H1 (cell line): ENCODE measurements around the gene ZFYVE21. TPM values are rescaled to one million over a fixed set of nuclear protein-coding genes. Genes with fewer than 3 reads are reported as not detected.

Source experiments
- CTCF ChIA-PET: fragments of 300-600 bp; sonication (Branson Sonifier 250); formaldehyde crosslinking; loops from one replicate; lab custom pipeline; 2021; ENCODE audit not compliant: partially characterized antibody; lab: Charles Lee
- POLR2A ChIA-PET: fragments of 300-600 bp; sonication (Branson Sonifier 250); formaldehyde crosslinking; loops from one replicate; lab custom pipeline; 2021; ENCODE audit warnings: inconsistent platforms; ENCODE audit not compliant: partially characterized antibody; lab: Charles Lee
- DNase-seq, 2 experiments: peaks; one replicate each; pipeline versions ENCODE4 v3.0.0 to v3.0.0-alpha.2; 2010 to 2022; ENCODE audit warnings: low spot score in 2 of 2, low read depth in 1 of 2, mixed read lengths in 1 of 2
- FAIRE-seq: peaks from 2 replicates; lab custom pipeline; 2011; peaks lifted over from hg19 to GRCh38; lab: Jason Lieb, UNC
- H2AFZ ChIP-seq: 2 replicates; pipeline ENCODE4 v1.8.1; 2012; ENCODE audit warnings: low read length, inconsistent platforms
- H2AK5ac ChIP-seq: 2 replicates; pipeline ENCODE4 v1.6.1; 2013; ENCODE audit warnings: low read depth, low read length
- H2BK120ac ChIP-seq: replicated peaks from 2 replicates; pipeline ENCODE3; 2013; ENCODE audit warnings: low read depth, low read length, inconsistent platforms
- H2BK12ac ChIP-seq: 2 replicates; pipeline ENCODE4 v1.6.1; 2013; ENCODE audit warnings: low read depth, low read length
- H2BK15ac ChIP-seq: 2 replicates; pipeline ENCODE4 v1.6.1; 2013; ENCODE audit warnings: low read length
- H2BK20ac ChIP-seq: 2 replicates; pipeline ENCODE4 v1.6.1; 2013; ENCODE audit warnings: low read length
- H2BK5ac ChIP-seq: 2 replicates; pipeline ENCODE4 v1.6.1; 2013; ENCODE audit warnings: low read depth, low read length
- H3K14ac ChIP-seq: 2 replicates; pipeline ENCODE4 v1.6.1; 2013; ENCODE audit warnings: inconsistent platforms; ENCODE audit not compliant: insufficient read length
- H3K18ac ChIP-seq: 2 replicates; pipeline ENCODE4 v1.6.1; 2013; ENCODE audit warnings: low read length; ENCODE audit errors: extremely low read depth
- H3K23ac ChIP-seq: 2 replicates; pipeline ENCODE4 v1.6.1; 2013; ENCODE audit warnings: inconsistent platforms; ENCODE audit not compliant: insufficient read length
- H3K23me2 ChIP-seq: 2 replicates; pipeline ENCODE4 v1.6.1; 2013; ENCODE audit warnings: low read depth, low read length
- H3K27ac ChIP-seq: 2 replicates; pipeline ENCODE4 v1.6.1; 2011; ENCODE audit warnings: low read depth, low read length, inconsistent platforms
- H3K27me3 ChIP-seq, 4 experiments: replicated peaks in 1 of 4; 1 replicate in 1 of 4; 2 replicates in 3 of 4; pipeline versions ENCODE4 v1.6.1 to v1.8.1; 2011 to 2013; ENCODE audit warnings: low read length in 3 of 4, mild to moderate bottlenecking in 3 of 4, inconsistent platforms in 2 of 4, mixed read lengths in 2 of 4, moderate library complexity in 1 of 4; ENCODE audit not compliant: control insufficient read depth in 3 of 4, insufficient read depth in 3 of 4; ENCODE audit errors: extremely low read depth in 1 of 4
- H3K36me3 ChIP-seq, 4 experiments: 2 replicates each; pipeline versions ENCODE4 v1.6.1 to v1.8.1; 2011 to 2013; ENCODE audit warnings: mild to moderate bottlenecking in 4 of 4, low read length in 3 of 4, moderate library complexity in 2 of 4, control low read depth in 1 of 4, inconsistent platforms in 1 of 4; ENCODE audit not compliant: insufficient read depth in 4 of 4, control insufficient read depth in 2 of 4
- H3K4ac ChIP-seq: replicated peaks from 2 replicates; pipeline ENCODE3; 2013; ENCODE audit warnings: low read length, low read depth, mixed read lengths, inconsistent platforms; ENCODE audit not compliant: insufficient read length
- H3K4me1 ChIP-seq, 4 experiments: replicated peaks in 1 of 4; 1 replicate in 1 of 4; 2 replicates in 3 of 4; pipeline versions ENCODE4 v1.6.1 to v1.8.1; 2011 to 2013; ENCODE audit warnings: low read length in 3 of 4, inconsistent platforms in 2 of 4, mixed read lengths in 1 of 4; ENCODE audit not compliant: insufficient read depth in 4 of 4, control insufficient read depth in 3 of 4
- H3K4me2 ChIP-seq, 2 experiments: 2 replicates each; pipeline versions ENCODE4 v1.6.1 to v1.8.1; 2011 to 2013; ENCODE audit warnings: low read depth in 2 of 2, low read length in 2 of 2, control low read depth in 1 of 2, inconsistent platforms in 1 of 2, mild to moderate bottlenecking in 1 of 2; ENCODE audit not compliant: insufficient read depth in 1 of 2
- H3K4me3 ChIP-seq, 4 experiments: fragments of 200-600, 300-600 bp in 1 of 4; sonication (generic), shearing (Covaris generic), sonication (Bioruptor Twin) in 1 of 4; 2 replicates each; pipeline versions ENCODE4 v1.5.1 to v1.8.1; 2011 to 2016; ENCODE audit warnings: low read length in 4 of 4, low read depth in 3 of 4, control low read depth in 2 of 4, inconsistent platforms in 2 of 4, mild to moderate bottlenecking in 2 of 4, mixed read lengths in 1 of 4, moderate library complexity in 1 of 4; ENCODE audit not compliant: insufficient read depth in 2 of 4; ENCODE audit errors: extremely low read depth in 1 of 4
- H3K56ac ChIP-seq: replicated peaks from 2 replicates; pipeline ENCODE3; 2013; ENCODE audit warnings: low read depth, mild to moderate bottlenecking, mixed read lengths, low read length, inconsistent platforms; ENCODE audit not compliant: insufficient read length
- H3K79me1 ChIP-seq: 2 replicates; pipeline ENCODE4 v1.6.1; 2013; ENCODE audit warnings: low read depth, low read length, control low read depth
- H3K79me2 ChIP-seq, 2 experiments: 2 replicates each; pipeline versions ENCODE4 v1.6.1 to v1.8.1; 2012 to 2013; ENCODE audit warnings: low read length in 2 of 2, mild to moderate bottlenecking in 2 of 2, inconsistent platforms in 1 of 2; ENCODE audit not compliant: insufficient read depth in 2 of 2, control insufficient read depth in 1 of 2
- H3K9ac ChIP-seq, 4 experiments: replicated peaks in 1 of 4; 1 replicate in 1 of 4; 2 replicates in 3 of 4; pipeline versions ENCODE4 v1.6.1 to v1.8.1; 2011 to 2013; ENCODE audit warnings: low read depth in 3 of 4, low read length in 3 of 4, control low read depth in 2 of 4, mild to moderate bottlenecking in 2 of 4, moderate library complexity in 2 of 4, inconsistent platforms in 1 of 4; ENCODE audit errors: extremely low read depth in 1 of 4
- H3K9me3 ChIP-seq, 2 experiments: 2 replicates each; pipeline versions ENCODE4 v1.6.1 to v1.8.1; 2012 to 2013; ENCODE audit warnings: mild to moderate bottlenecking in 2 of 2, moderate library complexity in 2 of 2, control low read depth in 1 of 2, inconsistent platforms in 1 of 2, low read depth in 1 of 2, low read length in 1 of 2, mixed read lengths in 1 of 2; ENCODE audit not compliant: insufficient read depth in 2 of 2
- H4K20me1 ChIP-seq, 2 experiments: replicated peaks in 1 of 2; 2 replicates each; pipeline versions ENCODE3 to v1.8.1; 2011 to 2013; ENCODE audit warnings: inconsistent platforms in 2 of 2, low read length in 2 of 2, mild to moderate bottlenecking in 1 of 2; ENCODE audit not compliant: insufficient read depth in 2 of 2, control insufficient read depth in 1 of 2
- H4K5ac ChIP-seq: 2 replicates; pipeline ENCODE4 v1.6.1; 2013; ENCODE audit warnings: low read length, low read depth, mixed read lengths, inconsistent platforms; ENCODE audit not compliant: insufficient read length
- H4K8ac ChIP-seq: 2 replicates; pipeline ENCODE4 v1.8.0; 2013; ENCODE audit warnings: mild to moderate bottlenecking, moderate library complexity, low read length, inconsistent platforms; ENCODE audit not compliant: insufficient read depth; ENCODE audit errors: extremely low read depth
- H4K91ac ChIP-seq: replicated peaks from 2 replicates; pipeline ENCODE3; 2013; ENCODE audit warnings: low read length, mixed read lengths, inconsistent platforms; ENCODE audit not compliant: insufficient read length
- BRCA1 ChIP-seq: IDR thresholded peaks from 2 replicates; pipeline ENCODE4 v1.6.1; 2012; ENCODE audit warnings: low read depth, low read length, improper control_type of control experiment
- EZH2 ChIP-seq: fragments of 200-600 bp; sonication (generic); IDR thresholded peaks from 2 replicates; pipeline ENCODE4 v1.7.1; 2012; ENCODE audit warnings: low read depth, mild to moderate bottlenecking, moderate library complexity, low read length, inconsistent platforms; ENCODE audit not compliant: severe bottlenecking
- FOSL1 ChIP-seq: IDR thresholded peaks from 2 replicates; pipeline ENCODE4 v1.6.1; 2011; ENCODE audit warnings: mild to moderate bottlenecking, low read depth, low read length, moderate library complexity; ENCODE audit not compliant: insufficient read depth
- HDAC2 ChIP-seq, 2 experiments: fragments of 300-600 bp in 1 of 2; sonication (generic) in 1 of 2; IDR thresholded peaks; 2 replicates each; pipeline ENCODE4 v1.6.1; 2011 to 2012; ENCODE audit warnings: low read depth in 2 of 2, low read length in 2 of 2, mild to moderate bottlenecking in 2 of 2, moderate library complexity in 2 of 2, borderline replicate concordance in 1 of 2, inconsistent platforms in 1 of 2
- PHF8 ChIP-seq: fragments of 200-600 bp; sonication (generic); conservative IDR thresholded peaks from 2 replicates; pipeline ENCODE4 v1.7.1; 2012; ENCODE audit warnings: low read depth, mild to moderate bottlenecking, inconsistent platforms, low read length, moderate library complexity
- SIN3A ChIP-seq, 2 experiments: IDR thresholded peaks in 1 of 2; conservative IDR thresholded peaks in 1 of 2; 2 replicates each; pipeline ENCODE4 v1.6.1; 2011 to 2012; ENCODE audit warnings: low read length in 2 of 2, improper control_type of control experiment in 1 of 2, low read depth in 1 of 2, mild to moderate bottlenecking in 1 of 2
- SP1 ChIP-seq: IDR thresholded peaks from 2 replicates; pipeline ENCODE4 v1.6.1; 2011; ENCODE audit warnings: low read depth, low read length
- TAF1 ChIP-seq: IDR thresholded peaks from 2 replicates; pipeline ENCODE4 v1.6.1; 2011; ENCODE audit warnings: mild to moderate bottlenecking, low read depth, low read length
- TEAD4 ChIP-seq: IDR thresholded peaks from 2 replicates; pipeline ENCODE4 v1.6.1; 2012; ENCODE audit warnings: low read depth, low read length, inconsistent platforms, mixed read lengths
- WGBS, 2 experiments: shearing (Covaris generic) in 1 of 2; methylation state at CpG; one replicate each; pipeline versions ENCODE4 v1.1.6 to v1.1.7; 2013 to 2015; ENCODE audit warnings: low lambda C conversion rate in 2 of 2, mixed read lengths in 2 of 2, inconsistent platforms in 1 of 2, low coverage in 1 of 2, missing lambda C conversion rate in 1 of 2; ENCODE audit not compliant: insufficient replicate concordance in 2 of 2, insufficient coverage in 1 of 2, insufficient read length in 1 of 2; ENCODE audit errors: extremely low coverage in 1 of 2, missing lambda C conversion rate in 1 of 2; 5-methylcytosine and 5-hydroxymethylcytosine counted together
- polyA plus RNA-seq, 7 experiments: library from polyadenylated mRNA; depleted of rRNA in 3 of 7; stranded (reverse) in 5 of 7; unstranded in 2 of 7; fragments of >200 nt in 5 of 7; fragments of 200-250 nt in 2 of 7; gene quantifications; 1 replicate in 5 of 7; 2 replicates in 1 of 7; 4 replicates in 1 of 7; pipeline versions ENCODE4 v1.2.1 to v1.2.3, GENCODE V29; 2011 to 2013; ENCODE audit warnings: missing spikeins in 2 of 7, mixed read lengths in 2 of 7
- total RNA-seq: library from RNA; stranded (reverse); fragmentation: NEBNext Ultra II Directional; extraction: Animal tissue kit (Norgen Biotek cat#: 25700); gene quantifications from 2 replicates; pipeline ENCODE4 v1.2.1, GENCODE V29; 2021
- TF ChIP-seq, protein P1 (sequence below): IDR thresholded peaks from 2 replicates; pipeline ENCODE4 v1.6.1; 2011; ENCODE audit warnings: low read length, improper control_type of control experiment
- TF ChIP-seq, protein P2 (sequence below): IDR thresholded peaks from 2 replicates; pipeline ENCODE4 v1.6.1; 2012; ENCODE audit warnings: inconsistent platforms

The ZFYVE21 gene
- total and polyA plus RNA-seq, 2 of the 8 experiments (the other 6 are each of a cell fraction or from before 2014, with no cell fraction given), result 53.4 to 127 TPM

GRCh38 chr14:103758059-103758776 is 42.6 kb downstream of the ZFYVE21 start:
- H3K14ac ChIP-seq, result no peak overlapping the region
- 0 out of 7 replicates have a peak, but pooled peaks cover 0 to 4% (median under 1%) of the 10 kb centered on the region in 4 experiments for H3K4me1 ChIP-seq
- H2AFZ ChIP-seq, result no peak overlapping the region
- no peak overlapping the region for H3K4me3 ChIP-seq
- no peak overlapping the region for H3K4ac ChIP-seq
- no peak overlapping the region for H2BK5ac ChIP-seq
- H4K91ac ChIP-seq, result no peak overlapping the region
- H2BK120ac ChIP-seq, result no peak overlapping the region
- no peak overlapping the region for H2BK12ac ChIP-seq
- no peak overlapping the region for H2BK15ac ChIP-seq
- CTCF ChIA-PET, result interaction anchor here (0.6 to 1.3 kb wide), 6 partner anchors 11 to 167 kb away, joined by 3 to 5 read pairs (median 3); no protein-coding TSS in a partner anchor
- no peak overlapping the region for H4K8ac ChIP-seq
- H3K9ac ChIP-seq, result no peak overlapping the region; a peak in 2 of 7 replicates
- H3K27me3 ChIP-seq, result no peaks in the 10 kb centered on the region
- H3K56ac ChIP-seq, result no peak overlapping the region
- no peak overlapping the region for H3K23ac ChIP-seq
- H3K27ac ChIP-seq, result no peak overlapping the region
- no peaks in the 10 kb centered on the region for H3K23me2 ChIP-seq
- H3K18ac ChIP-seq, result no peak overlapping the region
- H2AK5ac ChIP-seq, result no peak overlapping the region
- H4K20me1 ChIP-seq, result no peaks in the 10 kb centered on the region
- no peak overlapping the region for H3K4me2 ChIP-seq
- no peaks in the 10 kb centered on the region for H3K79me1 ChIP-seq
- H2BK20ac ChIP-seq, result no peak overlapping the region
- no peaks in the 10 kb centered on the region for H3K9me3 ChIP-seq
- no peaks in the 10 kb centered on the region for H3K36me3 ChIP-seq
- FAIRE-seq, result no peak
- H3K79me2 ChIP-seq, result no peaks in the 10 kb centered on the region
- POLR2A ChIA-PET, result interaction anchor here (0.7 kb wide), 1 partner anchor 22 kb away, joined by 4 read pairs; no protein-coding TSS in a partner anchor
- WGBS, 2 experiments, result 93% methylated on average over 8 of the region's 8 CpGs; no CpG with 5 or more reads in 1 of the 2 experiments
- DNase-seq, result no peak
- no peak overlapping the region for H4K5ac ChIP-seq
- TF ChIP-seq, protein P1, sequence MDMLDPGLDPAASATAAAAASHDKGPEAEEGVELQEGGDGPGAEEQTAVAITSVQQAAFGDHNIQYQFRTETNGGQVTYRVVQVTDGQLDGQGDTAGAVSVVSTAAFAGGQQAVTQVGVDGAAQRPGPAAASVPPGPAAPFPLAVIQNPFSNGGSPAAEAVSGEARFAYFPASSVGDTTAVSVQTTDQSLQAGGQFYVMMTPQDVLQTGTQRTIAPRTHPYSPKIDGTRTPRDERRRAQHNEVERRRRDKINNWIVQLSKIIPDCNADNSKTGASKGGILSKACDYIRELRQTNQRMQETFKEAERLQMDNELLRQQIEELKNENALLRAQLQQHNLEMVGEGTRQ, result no peak
- TF ChIP-seq PHF8, result no peak
- TF ChIP-seq SP1, result no peak
- no peak for TF ChIP-seq SIN3A (conservative IDR thresholded peaks at IDR 0.05 in 1 of 2, IDR thresholded peaks at IDR 0.05 in 1 of 2; ENCODE audit: low read depth in 1 of 2, low read length in 2 of 2)
- no peak for TF ChIP-seq BRCA1
- TF ChIP-seq, protein P2, sequence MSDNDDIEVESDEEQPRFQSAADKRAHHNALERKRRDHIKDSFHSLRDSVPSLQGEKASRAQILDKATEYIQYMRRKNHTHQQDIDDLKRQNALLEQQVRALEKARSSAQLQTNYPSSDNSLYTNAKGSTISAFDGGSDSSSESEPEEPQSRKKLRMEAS, result no peak
- TF ChIP-seq TEAD4, result no peak
- TF ChIP-seq TAF1, result no peak
- no peak for TF ChIP-seq FOSL1
- no peak for TF ChIP-seq HDAC2 (IDR thresholded peaks at IDR 0.05; ENCODE audit: borderline replicate concordance in 1 of 2, low read depth in 2 of 2, low read length in 2 of 2)
- no peak for TF ChIP-seq EZH2
